Effector memory CD8-positive, alpha-beta T cell (primary cell): ENCODE results near the gene FCSK.
A peak's percentile ranks its signal among the peaks of the same experiment; 100 is the strongest.

Experiments
- ATAC-seq: fragments of 150-1000 bp; cut with Tn5 transposase; replicated peaks from 2 replicates; pipeline ENCODE4 v1.10.0; 2021; ENCODE audit warnings: mild to moderate bottlenecking, moderate library complexity
- DNase-seq, 3 experiments: peaks; one replicate each; pipeline ENCODE4 v3.0.0; 2021
- H3K27ac Mint-ChIP-seq, 2 donors: one replicate each; pipeline ENCODE4 v1.8.0; 2022; ENCODE audit warnings: mild to moderate bottlenecking in 2 of 2, mixed read lengths in 2 of 2, moderate library complexity in 2 of 2
- H3K27me3 Mint-ChIP-seq, 2 donors: one replicate each; pipeline ENCODE4 v1.8.0; 2022; ENCODE audit warnings: mixed read lengths in 2 of 2
- H3K36me3 Mint-ChIP-seq: one replicate; pipeline ENCODE4 v1.8.0; 2022; ENCODE audit warnings: mild to moderate bottlenecking, moderate library complexity, mixed read lengths; ENCODE audit not compliant: insufficient read depth
- H3K4me1 Mint-ChIP-seq, 2 donors: one replicate each; pipeline ENCODE4 v1.8.0; 2022; ENCODE audit warnings: low read depth in 2 of 2, mixed read lengths in 2 of 2
- H3K4me3 Mint-ChIP-seq, 2 donors: one replicate each; pipeline ENCODE4 v1.8.0; 2022; ENCODE audit warnings: mild to moderate bottlenecking in 2 of 2, mixed read lengths in 2 of 2, moderate library complexity in 2 of 2
- H3K9me3 Mint-ChIP-seq, 2 donors: one replicate each; pipeline ENCODE4 v1.8.0; 2022; ENCODE audit warnings: mixed read lengths in 2 of 2

The FCSK gene

GRCh38 chr16:70472786-70473433, 18.5 kb downstream of the FCSK start:
- no peak for ATAC-seq
- H3K4me1 Mint-ChIP-seq: peaks cover 1 to 6% of the 10 kb centered on the region in 2 donors
- peaks cover 10% of the 10 kb centered on the region for H3K36me3 Mint-ChIP-seq
- H3K27me3 Mint-ChIP-seq: no peaks in the 10 kb centered on the region
- H3K27ac Mint-ChIP-seq: no peak overlapping the region
- no peak overlapping the region for H3K4me3 Mint-ChIP-seq
- DNase-seq: no peak
- H3K9me3 Mint-ChIP-seq: no peaks in the 10 kb centered on the region

- no peak for ATAC-seq
- Mint-ChIP-seq H3K4me1 (peaks cover 7 to 13% of the 10 kb centered on the region in 2 donors), H3K9me3 (no peaks in the 10 kb centered on the region), H3K27me3 (no peaks in the 10 kb centered on the region), H3K4me3 (no peak overlapping the region), H3K27ac (peak overlapping the region in 1 of 2 donors; percentile 35), H3K36me3 (peaks cover 10% of the 10 kb centered on the region)
- DNase-seq: no peak
Measured at GRCh38 chr16:70473446-70474319, 19.3 kb downstream of the FCSK start.

- H3K36me3 Mint-ChIP-seq: peaks cover 10% of the 10 kb centered on the region
- H3K27ac Mint-ChIP-seq: no peak overlapping the region
- no peak for DNase-seq
- H3K4me3 Mint-ChIP-seq: no peak overlapping the region
- peaks cover 7 to 15% of the 10 kb centered on the region in 2 donors for H3K4me1 Mint-ChIP-seq
- no peak for ATAC-seq
- no peaks in the 10 kb centered on the region for H3K27me3 Mint-ChIP-seq
- no peaks in the 10 kb centered on the region for H3K9me3 Mint-ChIP-seq
Measured at GRCh38 chr16:70474320-70475053, 20.1 kb downstream of the FCSK start.

GRCh38 chr16:70475054-70475871, 20.9 kb downstream of the FCSK start:
- no peaks in the 10 kb centered on the region for H3K9me3 Mint-ChIP-seq
- DNase-seq: no peak
- peaks cover 10% of the 10 kb centered on the region for H3K36me3 Mint-ChIP-seq
- H3K4me1 Mint-ChIP-seq: peaks cover 7 to 15% of the 10 kb centered on the region in 2 donors
- no peak overlapping the region for H3K4me3 Mint-ChIP-seq
- H3K27ac Mint-ChIP-seq: peak overlapping the region in 1 of 2 donors; percentile 67
- ATAC-seq: no peak
- H3K27me3 Mint-ChIP-seq: no peaks in the 10 kb centered on the region

DNA sequence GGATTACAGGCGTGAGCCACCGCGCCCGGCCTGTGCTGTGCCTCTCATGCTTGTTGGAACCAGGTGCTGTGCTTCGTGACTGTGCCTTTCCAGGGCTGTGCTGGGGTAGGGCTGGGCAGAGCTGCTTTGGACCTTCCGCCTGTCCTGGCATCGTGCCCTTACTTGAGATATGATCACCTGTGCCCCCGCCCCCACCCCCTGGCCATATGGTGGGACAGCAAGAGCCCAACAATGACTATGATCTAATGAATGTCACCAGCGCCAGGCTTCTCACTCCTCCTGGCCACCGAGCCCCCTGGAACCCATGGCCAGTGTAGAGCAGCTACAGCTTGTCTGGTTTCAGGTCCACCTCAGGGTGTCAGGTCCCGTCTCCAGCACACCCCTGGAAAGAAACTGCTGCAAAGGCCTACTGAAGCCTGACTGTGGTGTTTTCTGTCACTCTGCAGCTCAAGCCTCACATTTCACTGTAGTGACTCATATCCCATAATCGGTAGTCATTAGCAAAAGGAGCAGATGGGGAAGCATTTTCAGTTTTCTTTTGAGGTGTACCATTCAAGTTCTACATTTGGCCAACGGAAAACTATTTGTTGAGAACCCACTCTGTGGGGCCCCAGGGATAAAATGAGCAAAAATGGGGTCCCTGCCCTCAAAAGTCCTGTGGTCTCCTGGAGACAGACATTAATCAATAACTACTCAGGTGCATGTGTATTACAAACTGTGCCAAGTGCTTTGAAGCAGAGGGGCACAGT, 22.1 kb downstream of the FCSK start:
- Mint-ChIP-seq H3K9me3 (no peaks in the 10 kb centered on the region), H3K4me3 (no peak overlapping the region), H3K36me3 (peaks cover 11% of the 10 kb centered on the region), H3K27me3 (no peaks in the 10 kb centered on the region), H3K4me1 (peaks cover 7 to 11% of the 10 kb centered on the region in 2 donors), H3K27ac (peak overlapping the region; percentile 49 to 67)
- no peak for ATAC-seq
- DNase-seq: no peak

DNA sequence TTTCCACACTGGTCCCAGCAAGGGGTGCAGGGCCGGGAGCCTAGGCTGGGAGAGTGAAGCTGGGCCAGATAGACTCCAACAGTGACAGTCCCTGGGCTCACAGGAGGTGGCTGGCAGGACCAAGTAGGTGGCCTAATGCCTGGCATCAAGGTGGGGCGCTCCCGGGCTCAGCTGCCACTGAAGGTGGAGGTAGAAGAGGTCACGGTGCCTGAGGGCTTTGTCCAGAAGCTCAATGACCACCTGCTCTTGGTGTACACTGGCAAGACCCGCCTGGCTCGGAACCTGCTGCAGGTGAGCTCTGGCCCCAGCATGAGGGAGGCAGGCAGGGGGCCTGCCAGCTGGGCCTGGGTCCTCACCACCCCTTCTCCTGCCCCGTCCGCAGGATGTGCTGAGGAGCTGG, 23.8 kb downstream of the FCSK start:
- Mint-ChIP-seq H3K36me3 (peaks cover 14% of the 10 kb centered on the region), H3K27ac (peak overlapping the region; percentile 71 to 89), H3K4me3 (no peak overlapping the region), H3K27me3 (no peaks in the 10 kb centered on the region), H3K4me1 (peaks cover 7 to 11% of the 10 kb centered on the region in 2 donors), H3K9me3 (no peaks in the 10 kb centered on the region)
- ATAC-seq (no peak), DNase-seq (no peak)

DNA sequence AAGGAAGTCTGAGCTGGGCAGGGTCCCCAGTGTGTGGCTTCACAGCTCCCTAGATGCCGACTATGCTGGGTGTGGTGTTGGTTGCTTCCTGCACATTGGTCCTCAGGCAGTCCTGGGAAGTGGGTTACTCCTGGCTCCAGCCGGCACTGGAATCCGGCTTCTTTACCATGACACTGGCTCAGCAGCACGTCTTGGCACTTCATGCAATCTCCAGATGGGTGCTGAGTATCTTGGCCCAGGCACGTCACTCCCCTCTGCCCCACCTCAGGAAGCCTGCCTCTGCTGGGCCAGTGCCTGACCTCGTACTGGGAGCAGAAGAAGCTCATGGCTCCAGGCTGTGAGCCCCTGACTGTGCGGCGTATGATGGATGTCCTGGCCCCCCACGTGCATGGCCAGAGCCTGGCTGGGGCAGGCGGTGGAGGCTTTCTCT, 24.5 kb downstream of the FCSK start:
- no peak for ATAC-seq
- H3K27ac Mint-ChIP-seq: peak overlapping the region; percentile 71 to 89
- peaks cover 16% of the 10 kb centered on the region for H3K36me3 Mint-ChIP-seq
- H3K9me3 Mint-ChIP-seq: no peaks in the 10 kb centered on the region
- DNase-seq: no peak
- no peak overlapping the region for H3K4me3 Mint-ChIP-seq
- no peaks in the 10 kb centered on the region for H3K27me3 Mint-ChIP-seq
- peaks cover 7 to 11% of the 10 kb centered on the region in 2 donors for H3K4me1 Mint-ChIP-seq

GRCh38 chr16:70480127-70481105, 26.0 kb downstream of the FCSK start:
- DNase-seq (no peak), ATAC-seq (no peak)
- Mint-ChIP-seq H3K27ac (no peak overlapping the region), H3K4me3 (no peak overlapping the region), H3K36me3 (peaks cover 14% of the 10 kb centered on the region), H3K4me1 (peaks cover 7 to 11% of the 10 kb centered on the region in 2 donors), H3K27me3 (no peaks in the 10 kb centered on the region), H3K9me3 (no peaks in the 10 kb centered on the region)

- DNase-seq (no peak), ATAC-seq (no peak)
- H3K4me1 Mint-ChIP-seq: peaks cover 7 to 11% of the 10 kb centered on the region in 2 donors
- no peak overlapping the region for H3K4me3 Mint-ChIP-seq
- H3K27me3 Mint-ChIP-seq: no peaks in the 10 kb centered on the region
- peak overlapping the region; percentile 13 to 49 for H3K27ac Mint-ChIP-seq
- H3K9me3 Mint-ChIP-seq: no peaks in the 10 kb centered on the region
- peaks cover 24% of the 10 kb centered on the region for H3K36me3 Mint-ChIP-seq
Measured at GRCh38 chr16:70481929-70482536, 27.6 kb downstream of the FCSK start.

GRCh38 chr16:70482624-70483023, 28.2 kb downstream of the FCSK start:
- DNase-seq (no peak), ATAC-seq (no peak)
- H3K36me3 Mint-ChIP-seq: peaks cover 19% of the 10 kb centered on the region
- no peaks in the 10 kb centered on the region for H3K27me3 Mint-ChIP-seq
- no peaks in the 10 kb centered on the region for H3K9me3 Mint-ChIP-seq
- H3K4me3 Mint-ChIP-seq: no peak overlapping the region
- H3K4me1 Mint-ChIP-seq: peaks cover 7 to 11% of the 10 kb centered on the region in 2 donors
- peak overlapping the region; percentile 13 to 49 for H3K27ac Mint-ChIP-seq

GRCh38 chr16:70483426-70483825, 29.0 kb downstream of the FCSK start:
- Mint-ChIP-seq H3K27ac (peak overlapping the region in 1 of 2 donors; percentile 57), H3K4me1 (peaks cover under 1 to 5% of the 10 kb centered on the region in 2 donors)
- ATAC-seq: no peak

More at GRCh38 chr16:70483426-70483825, 29.0 kb downstream of the FCSK start:
- no peak for DNase-seq
- Mint-ChIP-seq H3K4me3 (no peak overlapping the region), H3K36me3 (peaks cover 23% of the 10 kb centered on the region), H3K27me3 (no peaks in the 10 kb centered on the region), H3K9me3 (no peaks in the 10 kb centered on the region)
